Measurements from ENCODE around the gene MID1IP1.

DNA sequence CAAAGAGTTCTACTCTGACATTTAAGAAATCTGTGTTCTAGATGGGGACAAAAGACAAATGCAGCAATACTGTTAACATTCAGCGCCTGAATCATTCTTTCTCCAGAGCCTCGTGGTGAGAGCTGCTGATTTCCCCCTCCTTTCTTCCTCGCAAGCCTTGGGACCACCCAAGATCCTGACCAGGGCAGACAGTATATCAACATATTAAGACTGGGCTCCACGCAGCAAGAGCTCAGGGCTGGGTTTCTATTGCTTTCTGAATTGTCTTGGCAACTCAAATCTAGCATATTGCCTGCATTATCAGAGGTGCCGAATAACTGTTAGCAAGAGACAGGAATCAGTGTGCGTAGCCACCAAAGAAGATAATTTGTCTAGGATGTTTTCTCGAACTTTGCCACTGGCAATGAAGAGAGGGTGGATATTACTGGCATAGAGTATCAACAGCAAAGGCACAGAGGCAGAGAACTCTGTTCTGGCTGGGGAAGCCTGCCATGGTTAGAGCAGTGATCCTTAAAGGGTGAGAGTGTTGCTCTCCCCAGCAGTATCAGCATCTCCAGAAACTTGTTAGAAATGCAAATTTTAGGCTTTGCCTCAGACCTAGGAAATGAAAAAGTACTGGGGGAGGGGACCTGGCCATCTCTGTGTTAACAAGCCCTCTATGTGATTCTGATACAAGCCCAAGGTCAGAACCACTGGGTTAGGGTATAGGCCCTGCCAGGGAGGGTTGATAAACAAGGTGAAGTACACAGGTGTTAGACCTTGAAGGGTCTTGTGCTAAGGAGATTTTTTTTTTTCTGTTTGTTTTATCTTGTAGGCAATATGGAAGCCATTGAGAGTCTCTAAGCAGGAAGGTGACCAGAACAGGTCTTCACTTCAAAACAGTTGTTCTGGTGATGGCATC lies 46.2 kb upstream of the MID1IP1 start:
- TF ChIP-seq CTCF (IDR thresholded peaks at IDR 0.05) (no peak), POLR2A (IDR thresholded peaks at IDR 0.05) (no peak), POLR2AphosphoS5 (IDR thresholded peaks at IDR 0.05) (no peak)
